Upper lobe of right lung (tissue), 1 donor: ENCODE measurements around the gene EXOC2. TPM values are rescaled to one million over a fixed set of nuclear protein-coding genes. Genes with fewer than 3 reads are reported as not detected.
"Not testable (repeated sequence)": the region's sequence is repeated elsewhere in the genome, so short reads cannot be mapped to it uniquely, and the experiment has no call there.

Experiments
- ATAC-seq: fragments of 200-7000 bp; cut with Tn5 transposase; one replicate; pipeline ENCODE4 v1.9.1; 2020; ENCODE audit warnings: mild to moderate bottlenecking, moderate library complexity
- DNase-seq: peaks from one replicate; pipeline ENCODE4 v3.0.0-alpha.2; 2020
- H3K27ac ChIP-seq: fragments of 200-600 bp; one replicate; pipeline ENCODE4 v1.8.0; 2022
- H3K27me3 ChIP-seq: fragments of 200-600 bp; one replicate; pipeline ENCODE4 v1.8.0; 2022; ENCODE audit warnings: mild to moderate bottlenecking
- H3K36me3 ChIP-seq: fragments of 200-600 bp; one replicate; pipeline ENCODE4 v1.8.0; 2022
- H3K4me1 ChIP-seq: fragments of 200-600 bp; one replicate; pipeline ENCODE4 v1.8.0; 2022
- H3K4me3 ChIP-seq: fragments of 200-600 bp; one replicate; pipeline ENCODE4 v1.8.0; 2022; ENCODE audit warnings: mild to moderate bottlenecking
- H3K9me3 ChIP-seq: fragments of 200-600 bp; one replicate; pipeline ENCODE4 v1.8.0; 2022
- intact Hi-C: fragments of 100-400 bp; cut with DNase I; formaldehyde crosslinking; loops from one replicate; pipeline ENCODE4 v1.11.0; 2022
- total RNA-seq: library from RNA; stranded (reverse); fragmentation: NEBNext Ultra II Directional; extraction: Animal tissue kit (Norgen Biotek cat#: 25700); gene quantifications from one replicate; pipeline ENCODE4 v1.2.1, GENCODE V29; 2021
- TF ChIP-seq, protein P1 (sequence below): fragments of 200-600 bp; IDR thresholded peaks from one replicate; pipeline ENCODE4 v1.8.0; 2022; ENCODE audit warnings: antibody characterized with exemption
- donor health status: DM: no; HTN: yes; CAD: no; lungs with severe emphysema.

Gene EXOC2
- total RNA-seq, 1 donor from 2014 or later: 31.2 TPM

DNA sequence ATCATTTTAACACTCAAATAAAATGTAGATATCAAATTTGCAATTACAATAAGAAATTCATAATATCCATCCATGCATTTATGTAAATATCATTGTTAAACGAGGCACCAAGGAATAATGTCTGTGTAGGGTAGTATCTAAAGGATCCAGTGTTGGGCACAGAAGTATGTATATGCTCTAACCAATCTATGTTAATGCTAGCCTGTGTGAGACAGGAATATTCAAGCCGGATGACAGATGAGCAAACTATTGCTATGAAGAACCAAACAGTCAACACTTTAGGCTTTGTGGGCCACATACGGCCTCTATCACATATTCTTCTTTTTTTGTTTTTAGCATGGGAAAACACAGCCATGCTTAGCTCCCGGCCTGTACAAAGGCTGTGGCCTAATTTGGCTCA is 81.0 kb downstream of the EXOC2 start:
- no peak for DNase-seq
- H3K27me3 ChIP-seq: no peaks in the 10 kb centered on the region
- H3K27ac ChIP-seq: no peak overlapping the region
- no peak for ATAC-seq
- no peaks in the 10 kb centered on the region for H3K4me1 ChIP-seq
- TF ChIP-seq, protein P1, sequence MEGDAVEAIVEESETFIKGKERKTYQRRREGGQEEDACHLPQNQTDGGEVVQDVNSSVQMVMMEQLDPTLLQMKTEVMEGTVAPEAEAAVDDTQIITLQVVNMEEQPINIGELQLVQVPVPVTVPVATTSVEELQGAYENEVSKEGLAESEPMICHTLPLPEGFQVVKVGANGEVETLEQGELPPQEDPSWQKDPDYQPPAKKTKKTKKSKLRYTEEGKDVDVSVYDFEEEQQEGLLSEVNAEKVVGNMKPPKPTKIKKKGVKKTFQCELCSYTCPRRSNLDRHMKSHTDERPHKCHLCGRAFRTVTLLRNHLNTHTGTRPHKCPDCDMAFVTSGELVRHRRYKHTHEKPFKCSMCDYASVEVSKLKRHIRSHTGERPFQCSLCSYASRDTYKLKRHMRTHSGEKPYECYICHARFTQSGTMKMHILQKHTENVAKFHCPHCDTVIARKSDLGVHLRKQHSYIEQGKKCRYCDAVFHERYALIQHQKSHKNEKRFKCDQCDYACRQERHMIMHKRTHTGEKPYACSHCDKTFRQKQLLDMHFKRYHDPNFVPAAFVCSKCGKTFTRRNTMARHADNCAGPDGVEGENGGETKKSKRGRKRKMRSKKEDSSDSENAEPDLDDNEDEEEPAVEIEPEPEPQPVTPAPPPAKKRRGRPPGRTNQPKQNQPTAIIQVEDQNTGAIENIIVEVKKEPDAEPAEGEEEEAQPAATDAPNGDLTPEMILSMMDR: no peak
- intact Hi-C loops: no loop called here
- no peak overlapping the region for H3K4me3 ChIP-seq
- no peaks in the 10 kb centered on the region for H3K9me3 ChIP-seq
- H3K36me3 ChIP-seq: peaks cover 33% of the 10 kb centered on the region

DNA sequence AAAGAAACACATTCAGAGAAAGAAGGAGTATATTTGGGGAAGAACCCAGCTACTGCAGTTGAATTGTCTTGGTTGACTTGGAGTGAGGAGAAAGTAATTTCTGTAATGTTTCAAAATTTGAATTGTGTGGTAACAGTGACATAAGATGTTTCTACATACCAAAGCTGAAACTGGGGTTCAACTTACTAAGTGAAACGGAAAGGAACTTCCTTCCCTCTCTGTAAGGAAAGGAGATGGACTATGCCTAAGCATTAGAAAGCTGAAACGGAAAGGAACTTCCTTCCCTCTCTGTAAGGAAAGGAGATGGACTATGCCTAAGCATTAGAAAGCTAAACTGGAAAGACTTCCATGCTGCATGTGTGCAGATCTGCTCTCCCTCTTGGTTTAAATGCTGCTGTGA is 82.1 kb downstream of the EXOC2 start:
- peaks cover 38% of the 10 kb centered on the region for H3K36me3 ChIP-seq
- ATAC-seq: peak; percentile 76
- intact Hi-C loops: no loop called here

DNA sequence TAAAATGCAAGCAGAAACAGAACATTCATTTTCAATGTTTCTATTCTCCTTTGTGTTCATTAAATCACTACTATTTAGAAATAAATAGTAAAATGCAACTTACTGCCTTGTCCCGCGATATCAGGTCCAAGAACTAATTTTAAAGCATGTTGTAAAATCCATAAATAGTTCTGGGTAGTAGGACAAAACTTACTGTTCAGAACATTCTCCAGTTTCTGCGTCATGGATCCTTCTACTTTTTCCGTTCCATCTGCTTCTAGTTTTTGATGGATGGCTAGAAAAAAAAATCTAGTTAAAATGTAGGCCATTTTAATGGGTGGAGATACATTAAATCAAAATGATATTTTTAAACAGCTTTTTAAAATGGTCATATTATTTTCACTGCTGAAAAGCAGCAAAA is 83.0 kb downstream of the EXOC2 start:
- Histone ChIP-seq H3K36me3 (peaks cover 34% of the 10 kb centered on the region), H3K27ac (no peak overlapping the region), H3K27me3 (no peaks in the 10 kb centered on the region), H3K4me1 (no peaks in the 10 kb centered on the region), H3K4me3 (no peak overlapping the region), H3K9me3 (no peaks in the 10 kb centered on the region)
- DNase-seq (no peak), ATAC-seq (no peak)
- TF ChIP-seq, protein P1: no peak
- intact Hi-C loops: no loop called here

More for the DNA sequence above, 82.1 kb downstream of the EXOC2 start:
- no peaks in the 10 kb centered on the region for H3K9me3 ChIP-seq
- H3K27me3 ChIP-seq: no peaks in the 10 kb centered on the region
- no peak overlapping the region for H3K27ac ChIP-seq
- no peak overlapping the region for H3K4me3 ChIP-seq
- TF ChIP-seq, protein P1: no peak
- no peak for DNase-seq
- H3K4me1 ChIP-seq: no peaks in the 10 kb centered on the region

DNA sequence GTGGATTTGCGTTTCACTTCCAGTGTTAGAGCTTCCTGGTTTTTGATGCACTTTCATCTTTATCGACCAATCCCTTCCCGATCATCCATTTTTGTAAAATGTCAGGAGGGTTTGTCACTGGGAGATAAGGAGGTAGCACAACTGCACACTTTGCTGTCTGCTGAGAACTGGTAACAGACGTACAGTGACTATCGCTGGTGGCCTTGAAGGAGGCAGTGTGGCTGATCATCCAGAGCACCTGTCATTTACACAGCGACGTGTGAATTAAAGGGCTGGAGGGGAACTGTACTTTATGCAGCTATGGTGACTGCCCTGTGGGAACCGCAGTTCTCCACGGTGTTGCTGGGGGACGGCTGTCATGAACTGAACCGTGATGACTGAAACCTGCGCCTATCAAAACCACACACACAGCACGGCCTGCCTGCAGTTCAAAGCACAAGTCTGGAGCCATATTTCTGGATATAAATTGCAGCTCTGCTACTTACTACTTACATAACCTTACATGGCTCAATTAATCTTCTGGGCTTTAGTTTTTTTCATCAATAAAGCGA is 86.0 kb downstream of the EXOC2 start:
- H3K27ac ChIP-seq: no peak overlapping the region
- H3K36me3 ChIP-seq: peaks cover 26% of the 10 kb centered on the region
- intact Hi-C loops: no loop called here
- H3K4me1 ChIP-seq: no peaks in the 10 kb centered on the region
- no peaks in the 10 kb centered on the region for H3K27me3 ChIP-seq
- no peaks in the 10 kb centered on the region for H3K9me3 ChIP-seq
- TF ChIP-seq, protein P1: no peak
- DNase-seq: no peak
- H3K4me3 ChIP-seq: no peak overlapping the region
- no peak for ATAC-seq

DNA sequence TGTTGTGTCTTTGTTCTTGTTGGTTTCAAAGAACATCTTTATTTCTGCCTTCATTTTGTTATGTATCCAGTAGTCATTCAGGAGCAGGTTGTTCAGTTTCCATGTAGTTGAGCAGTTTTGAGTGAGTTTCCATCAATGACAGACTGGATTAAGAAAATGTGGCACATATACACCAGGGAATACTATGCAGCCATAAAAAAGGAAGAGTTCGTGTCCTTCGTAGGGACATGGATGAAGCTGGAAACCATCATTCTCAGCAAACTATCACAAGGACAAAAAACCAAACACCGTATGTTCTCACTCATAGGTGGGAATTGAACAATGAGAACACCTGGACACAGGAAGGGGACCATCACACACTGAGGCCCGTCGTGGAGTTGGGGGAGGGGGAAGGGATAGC is 87.0 kb downstream of the EXOC2 start:
- ATAC-seq, intact Hi-C loops, H3K4me3 ChIP-seq, H3K27ac ChIP-seq, H3K4me1 ChIP-seq, H3K9me3 ChIP-seq, DNase-seq, H3K27me3 ChIP-seq: not testable (repeated sequence)
- peaks cover 26% of the 10 kb centered on the region for H3K36me3 ChIP-seq

DNA sequence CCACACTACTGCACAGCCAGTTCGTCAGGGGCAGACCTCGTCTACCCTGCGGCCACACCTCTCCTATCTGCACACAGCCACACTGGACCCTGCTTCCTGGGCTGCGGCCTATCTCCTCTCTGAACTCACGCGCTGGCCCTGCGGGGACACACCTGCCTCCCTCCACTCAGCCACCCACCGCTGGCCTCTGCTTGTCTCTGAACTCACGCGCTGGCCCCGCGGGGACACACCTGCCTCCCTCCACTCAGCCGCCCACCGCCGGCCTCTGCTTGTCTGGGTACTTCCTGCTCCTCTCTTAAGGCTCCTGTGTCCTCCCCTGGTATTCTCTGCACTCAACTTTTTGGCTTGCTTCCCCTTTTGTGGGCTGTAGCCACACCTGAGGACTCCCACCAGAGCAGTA is 88.4 kb downstream of the EXOC2 start:
- intact Hi-C loops: no loop called here
- TF ChIP-seq, protein P1: no peak
- Histone ChIP-seq H3K36me3 (peaks cover 21% of the 10 kb centered on the region), H3K4me3 (no peak overlapping the region), H3K27ac (no peak overlapping the region), H3K27me3 (no peaks in the 10 kb centered on the region), H3K9me3 (no peaks in the 10 kb centered on the region), H3K4me1 (no peaks in the 10 kb centered on the region)
- DNase-seq: no peak
- no peak for ATAC-seq
